Measurements from ENCODE around the gene GRIFIN. TPM values are rescaled to one million over a fixed set of nuclear protein-coding genes. Genes with fewer than 3 reads are reported as not detected.

GRIFIN gene
- total RNA-seq, 1 donor from 2014 or later, result not detected

DNA sequence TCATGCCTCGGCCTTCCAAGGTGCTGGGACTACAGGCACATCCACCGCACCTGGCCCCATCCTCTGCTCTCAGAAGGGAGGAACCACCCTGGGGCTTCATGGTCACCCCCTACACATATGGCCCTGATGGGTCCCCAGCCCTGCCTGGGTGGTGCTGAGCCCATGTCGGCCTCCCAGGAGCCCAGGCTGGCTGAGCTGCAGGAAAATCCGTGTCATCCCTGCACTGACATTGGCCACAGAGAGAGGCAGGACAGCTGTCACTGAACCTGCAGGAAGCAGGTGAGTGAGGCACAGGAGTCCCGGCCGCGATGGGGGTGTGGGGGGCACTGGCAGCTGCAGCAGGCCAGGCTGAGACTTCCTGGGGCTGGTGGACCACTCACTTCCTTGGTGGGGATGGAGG, 8.0 kb downstream of the GRIFIN start:
- Mint-ChIP-seq H3K27ac (ENCODE audit: unreplicated experiment) (no peak overlapping the region), H3K36me3 (ENCODE audit: low read depth, unreplicated experiment) (no peaks in the 10 kb centered on the region), H3K4me3 (ENCODE audit: unreplicated experiment) (no peak overlapping the region), H3K27me3 (ENCODE audit: low read depth, unreplicated experiment) (no peaks in the 10 kb centered on the region), H3K9me3 (ENCODE audit: unreplicated experiment) (no peaks in the 10 kb centered on the region), H3K4me1 (ENCODE audit: low read depth, unreplicated experiment) (peaks cover 11% of the 10 kb centered on the region)
- Histone ChIP-seq H3K27ac (ENCODE audit: low read depth, low read length) (no peak overlapping the region), H3K36me3 (ENCODE audit: insufficient read depth, low read length) (no peaks in the 10 kb centered on the region), H3K79me2 (ENCODE audit: insufficient read depth, low read length) (no peaks in the 10 kb centered on the region), H3K9me3 (ENCODE audit: insufficient read depth, low read depth, low read length) (no peaks in the 10 kb centered on the region), H3K4me3 (ENCODE audit: insufficient read depth, low read depth, low read length) (no peak overlapping the region), H3K27me3 (ENCODE audit: insufficient read depth, low read length) (no peaks in the 10 kb centered on the region), H3K4me2 (ENCODE audit: low read length) (no peak overlapping the region), H3K9ac (ENCODE audit: low read length) (no peak overlapping the region), H4K20me1 (ENCODE audit: insufficient read depth, low read length) (no peaks in the 10 kb centered on the region), H3K4me1 (ENCODE audit: insufficient read depth, low read length) (peaks cover 18% of the 10 kb centered on the region), H2AFZ (ENCODE audit: low read depth, low read length) (no peak overlapping the region)
- TF ChIP-seq, protein P1, sequence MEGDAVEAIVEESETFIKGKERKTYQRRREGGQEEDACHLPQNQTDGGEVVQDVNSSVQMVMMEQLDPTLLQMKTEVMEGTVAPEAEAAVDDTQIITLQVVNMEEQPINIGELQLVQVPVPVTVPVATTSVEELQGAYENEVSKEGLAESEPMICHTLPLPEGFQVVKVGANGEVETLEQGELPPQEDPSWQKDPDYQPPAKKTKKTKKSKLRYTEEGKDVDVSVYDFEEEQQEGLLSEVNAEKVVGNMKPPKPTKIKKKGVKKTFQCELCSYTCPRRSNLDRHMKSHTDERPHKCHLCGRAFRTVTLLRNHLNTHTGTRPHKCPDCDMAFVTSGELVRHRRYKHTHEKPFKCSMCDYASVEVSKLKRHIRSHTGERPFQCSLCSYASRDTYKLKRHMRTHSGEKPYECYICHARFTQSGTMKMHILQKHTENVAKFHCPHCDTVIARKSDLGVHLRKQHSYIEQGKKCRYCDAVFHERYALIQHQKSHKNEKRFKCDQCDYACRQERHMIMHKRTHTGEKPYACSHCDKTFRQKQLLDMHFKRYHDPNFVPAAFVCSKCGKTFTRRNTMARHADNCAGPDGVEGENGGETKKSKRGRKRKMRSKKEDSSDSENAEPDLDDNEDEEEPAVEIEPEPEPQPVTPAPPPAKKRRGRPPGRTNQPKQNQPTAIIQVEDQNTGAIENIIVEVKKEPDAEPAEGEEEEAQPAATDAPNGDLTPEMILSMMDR (IDR thresholded peaks at IDR 0.05; ENCODE audit: insufficient read depth, low read depth, low read length), result no peak
- no peak for TF ChIP-seq EZH2 (IDR thresholded peaks at IDR 0.05; ENCODE audit: insufficient read depth, low read length)
- no peak for FAIRE-seq
- DNase-seq (ENCODE audit: low read depth), result no peak

- Histone ChIP-seq H3K4me3 (ENCODE audit: insufficient read depth, low read depth, low read length) (no peak overlapping the region), H3K4me2 (ENCODE audit: low read length) (no peak overlapping the region), H3K9me3 (ENCODE audit: insufficient read depth, low read depth, low read length) (no peaks in the 10 kb centered on the region), H3K9ac (ENCODE audit: low read length) (no peak overlapping the region), H3K27ac (ENCODE audit: low read depth, low read length) (no peak overlapping the region), H3K4me1 (ENCODE audit: insufficient read depth, low read length) (peaks cover 18% of the 10 kb centered on the region), H4K20me1 (ENCODE audit: insufficient read depth, low read length) (no peaks in the 10 kb centered on the region), H3K79me2 (ENCODE audit: insufficient read depth, low read length) (no peaks in the 10 kb centered on the region), H3K27me3 (ENCODE audit: insufficient read depth, low read length) (no peaks in the 10 kb centered on the region), H3K36me3 (ENCODE audit: insufficient read depth, low read length) (no peaks in the 10 kb centered on the region), H2AFZ (ENCODE audit: low read depth, low read length) (no peak overlapping the region)
- Mint-ChIP-seq H3K9me3 (ENCODE audit: unreplicated experiment) (no peaks in the 10 kb centered on the region), H3K4me3 (ENCODE audit: unreplicated experiment) (no peak overlapping the region), H3K36me3 (ENCODE audit: low read depth, unreplicated experiment) (no peaks in the 10 kb centered on the region), H3K27me3 (ENCODE audit: low read depth, unreplicated experiment) (no peaks in the 10 kb centered on the region), H3K4me1 (ENCODE audit: low read depth, unreplicated experiment) (peaks cover 11% of the 10 kb centered on the region), H3K27ac (ENCODE audit: unreplicated experiment) (no peak overlapping the region)
- FAIRE-seq (no peak), DNase-seq (ENCODE audit: low read depth) (no peak)
- TF ChIP-seq, protein P1 (IDR thresholded peaks at IDR 0.05; ENCODE audit: insufficient read depth, low read depth, low read length), result no peak
- no peak for TF ChIP-seq EZH2 (IDR thresholded peaks at IDR 0.05; ENCODE audit: insufficient read depth, low read length)
These were observed 9.5 kb downstream of the GRIFIN start for GRCh38 chr7:2466675-2467074.

GRCh38 chr7:2465928-2466327, 10.3 kb downstream of the GRIFIN start:
- H2AFZ ChIP-seq (ENCODE audit: low read depth, low read length), result no peak overlapping the region
- H3K9me3 ChIP-seq (ENCODE audit: insufficient read depth, low read depth, low read length), result no peaks in the 10 kb centered on the region
- no peaks in the 10 kb centered on the region for H4K20me1 ChIP-seq (ENCODE audit: insufficient read depth, low read length)
- H3K9ac ChIP-seq (ENCODE audit: low read length), result no peak overlapping the region
- peaks cover 11% of the 10 kb centered on the region for H3K4me1 ChIP-seq (ENCODE audit: insufficient read depth, low read length)
- H3K27ac ChIP-seq (ENCODE audit: low read depth, low read length), result no peak overlapping the region
- H3K9me3 Mint-ChIP-seq (ENCODE audit: unreplicated experiment), result no peaks in the 10 kb centered on the region
- no peak overlapping the region for H3K4me3 ChIP-seq (ENCODE audit: insufficient read depth, low read depth, low read length)
- H3K27me3 Mint-ChIP-seq (ENCODE audit: low read depth, unreplicated experiment), result no peaks in the 10 kb centered on the region
- no peaks in the 10 kb centered on the region for H3K79me2 ChIP-seq (ENCODE audit: insufficient read depth, low read length)
- H3K4me1 Mint-ChIP-seq (ENCODE audit: low read depth, unreplicated experiment), result peaks cover 10% of the 10 kb centered on the region
- DNase-seq (ENCODE audit: low read depth) (no peak), FAIRE-seq (no peak)
- H3K27me3 ChIP-seq (ENCODE audit: insufficient read depth, low read length), result no peaks in the 10 kb centered on the region
- TF ChIP-seq EZH2 (IDR thresholded peaks at IDR 0.05; ENCODE audit: insufficient read depth, low read length), result no peak
- TF ChIP-seq, protein P1 (IDR thresholded peaks at IDR 0.05; ENCODE audit: insufficient read depth, low read depth, low read length), result no peak
- peak overlapping the region; percentile 46 for H3K4me2 ChIP-seq (ENCODE audit: low read length)
- no peak overlapping the region for H3K27ac Mint-ChIP-seq (ENCODE audit: unreplicated experiment)
- no peak overlapping the region for H3K4me3 Mint-ChIP-seq (ENCODE audit: unreplicated experiment)
- H3K36me3 Mint-ChIP-seq (ENCODE audit: low read depth, unreplicated experiment), result no peaks in the 10 kb centered on the region
- H3K36me3 ChIP-seq (ENCODE audit: insufficient read depth, low read length), result no peaks in the 10 kb centered on the region

Data from astrocyte (in vitro differentiated cells and primary cell).